Chondrocyte (in vitro differentiated cells): ENCODE data around the gene ASIC3. TPM values are rescaled to one million over a fixed set of nuclear protein-coding genes. Genes with fewer than 3 reads are reported as not detected.

Experiments
- DNase-seq: peaks from one replicate; pipeline ENCODE4 v3.0.0; 2021; ENCODE audit warnings: mixed read lengths, low spot score
- H3K27ac Mint-ChIP-seq: one replicate; pipeline ENCODE4 v1.8.0; 2021; ENCODE audit warnings: mild to moderate bottlenecking, moderate library complexity, mixed read lengths; ENCODE audit not compliant: unreplicated experiment
- H3K27me3 Mint-ChIP-seq: 2 replicates; pipeline ENCODE4 v1.8.0; 2021; ENCODE audit warnings: low read depth, mixed read lengths
- H3K36me3 Mint-ChIP-seq: 2 replicates; pipeline ENCODE4 v1.8.0; 2021; ENCODE audit warnings: low read depth, mixed read lengths
- H3K4me1 Mint-ChIP-seq: 2 replicates; pipeline ENCODE4 v1.8.0; 2021; ENCODE audit warnings: low read depth, mild to moderate bottlenecking, mixed read lengths
- H3K4me3 Mint-ChIP-seq: one replicate; pipeline ENCODE4 v1.8.0; 2021; ENCODE audit warnings: mild to moderate bottlenecking, moderate library complexity, mixed read lengths; ENCODE audit not compliant: unreplicated experiment
- H3K9me3 Mint-ChIP-seq: 2 replicates; pipeline ENCODE4 v1.8.0; 2021; ENCODE audit warnings: low read depth, mixed read lengths
- total RNA-seq: library from RNA; stranded (reverse); gene quantifications from 3 replicates; pipeline ENCODE4 v1.2.1, GENCODE V29; 2021
- TF ChIP-seq, protein P1 (sequence below): fragments of 200-600 bp; sonication (generic); IDR thresholded peaks from 2 replicates; pipeline ENCODE4 v1.5.0; 2021; ENCODE audit warnings: antibody characterized with exemption, mild to moderate bottlenecking, moderate library complexity

The ASIC3 gene
- total RNA-seq, 1 donor from 2014 or later: 2.4 TPM

- no peaks in the 10 kb centered on the region for H3K9me3 Mint-ChIP-seq
- TF ChIP-seq, protein P1, sequence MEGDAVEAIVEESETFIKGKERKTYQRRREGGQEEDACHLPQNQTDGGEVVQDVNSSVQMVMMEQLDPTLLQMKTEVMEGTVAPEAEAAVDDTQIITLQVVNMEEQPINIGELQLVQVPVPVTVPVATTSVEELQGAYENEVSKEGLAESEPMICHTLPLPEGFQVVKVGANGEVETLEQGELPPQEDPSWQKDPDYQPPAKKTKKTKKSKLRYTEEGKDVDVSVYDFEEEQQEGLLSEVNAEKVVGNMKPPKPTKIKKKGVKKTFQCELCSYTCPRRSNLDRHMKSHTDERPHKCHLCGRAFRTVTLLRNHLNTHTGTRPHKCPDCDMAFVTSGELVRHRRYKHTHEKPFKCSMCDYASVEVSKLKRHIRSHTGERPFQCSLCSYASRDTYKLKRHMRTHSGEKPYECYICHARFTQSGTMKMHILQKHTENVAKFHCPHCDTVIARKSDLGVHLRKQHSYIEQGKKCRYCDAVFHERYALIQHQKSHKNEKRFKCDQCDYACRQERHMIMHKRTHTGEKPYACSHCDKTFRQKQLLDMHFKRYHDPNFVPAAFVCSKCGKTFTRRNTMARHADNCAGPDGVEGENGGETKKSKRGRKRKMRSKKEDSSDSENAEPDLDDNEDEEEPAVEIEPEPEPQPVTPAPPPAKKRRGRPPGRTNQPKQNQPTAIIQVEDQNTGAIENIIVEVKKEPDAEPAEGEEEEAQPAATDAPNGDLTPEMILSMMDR: no peak
- H3K27ac Mint-ChIP-seq: no peak overlapping the region
- no peak for DNase-seq
- H3K4me1 Mint-ChIP-seq: peaks cover 24% of the 10 kb centered on the region
- no peak overlapping the region for H3K4me3 Mint-ChIP-seq
- H3K27me3 Mint-ChIP-seq: no peaks in the 10 kb centered on the region
- peaks cover 3% of the 10 kb centered on the region for H3K36me3 Mint-ChIP-seq
These were observed 13.9 kb upstream of the ASIC3 start for GRCh38 chr7:151034312-151035025.

GRCh38 chr7:151035026-151035717 is 13.2 kb upstream of the ASIC3 start:
- no peak for DNase-seq
- Mint-ChIP-seq H3K36me3 (peaks cover 3% of the 10 kb centered on the region), H3K27ac (no peak overlapping the region), H3K27me3 (no peaks in the 10 kb centered on the region), H3K4me1 (peaks cover 26% of the 10 kb centered on the region), H3K4me3 (no peak overlapping the region), H3K9me3 (no peaks in the 10 kb centered on the region)
- TF ChIP-seq, protein P1: no peak

DNA sequence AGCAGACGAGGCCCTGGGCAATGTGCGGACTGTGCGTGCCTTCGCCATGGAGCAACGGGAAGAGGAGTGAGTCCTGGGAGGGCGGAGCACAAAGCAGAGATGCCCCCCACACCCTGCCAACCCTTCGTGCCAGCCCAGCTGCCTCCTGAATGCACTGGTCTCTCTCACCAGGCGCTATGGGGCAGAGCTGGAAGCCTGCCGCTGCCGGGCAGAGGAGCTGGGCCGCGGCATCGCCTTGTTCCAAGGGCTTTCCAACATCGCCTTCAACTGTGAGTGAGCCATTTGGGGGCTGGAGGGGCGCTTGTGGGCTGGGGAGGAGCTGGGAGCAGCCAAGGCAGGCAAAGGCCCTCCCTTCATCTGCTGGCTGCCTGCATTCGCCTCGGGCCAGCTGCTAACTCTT is 12.4 kb upstream of the ASIC3 start:
- no peaks in the 10 kb centered on the region for H3K27me3 Mint-ChIP-seq
- DNase-seq: no peak
- H3K4me1 Mint-ChIP-seq: peaks cover 27% of the 10 kb centered on the region
- TF ChIP-seq, protein P1: no peak
- peaks cover 3% of the 10 kb centered on the region for H3K36me3 Mint-ChIP-seq
- H3K9me3 Mint-ChIP-seq: no peaks in the 10 kb centered on the region
- no peak overlapping the region for H3K27ac Mint-ChIP-seq
- no peak overlapping the region for H3K4me3 Mint-ChIP-seq

- peaks cover 3% of the 10 kb centered on the region for H3K36me3 Mint-ChIP-seq
- H3K4me3 Mint-ChIP-seq: peak overlapping the region; percentile 28
- no peaks in the 10 kb centered on the region for H3K9me3 Mint-ChIP-seq
- H3K4me1 Mint-ChIP-seq: peaks cover 27% of the 10 kb centered on the region
- peak overlapping the region; percentile 96 for H3K27ac Mint-ChIP-seq
- no peak for DNase-seq
- no peaks in the 10 kb centered on the region for H3K27me3 Mint-ChIP-seq
- TF ChIP-seq, protein P1: no peak
These were observed 9.1 kb upstream of the ASIC3 start for GRCh38 chr7:151038951-151039849.
